ENCODE results near the gene MTCP1.

MTCP1 gene

DNA sequence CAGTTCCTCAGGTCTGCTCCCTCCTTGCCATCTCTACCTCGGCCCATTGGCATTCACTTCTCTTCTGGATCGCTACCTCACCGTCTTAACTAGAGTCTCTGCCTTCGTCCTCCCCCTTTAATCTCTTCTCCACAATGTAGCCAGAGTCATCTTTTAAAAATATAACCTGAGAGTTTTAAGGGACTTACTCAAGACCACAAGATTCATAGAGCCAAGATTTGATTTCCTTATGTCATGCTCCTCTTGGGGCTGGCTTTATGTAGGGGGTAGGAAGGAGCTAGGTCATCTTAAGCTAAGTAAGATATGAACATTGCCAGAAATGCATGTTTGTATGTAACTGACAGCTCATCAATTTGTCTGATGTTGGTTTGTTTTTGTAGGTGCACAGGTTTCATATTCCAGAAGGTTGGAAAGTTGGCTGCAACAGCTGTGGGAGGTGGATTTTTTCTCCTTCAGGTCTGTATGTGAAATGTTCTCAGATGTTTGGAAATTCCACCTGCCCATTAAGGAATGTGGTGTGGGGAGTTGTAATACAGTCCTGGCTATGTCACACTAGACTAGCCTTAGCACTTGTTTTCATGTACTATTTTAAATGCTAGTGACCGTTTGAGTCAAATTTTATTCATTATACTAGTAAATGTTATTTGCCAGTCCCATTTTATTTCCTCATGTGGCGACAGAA lies 24.7 kb downstream of the MTCP1 start:
- TF ChIP-seq TAF1 (IDR thresholded peaks at IDR 0.05; ENCODE audit: borderline replicate concordance, insufficient read depth, low read length) (no peak), POLR2AphosphoS5 (IDR thresholded peaks at IDR 0.05; ENCODE audit: low read depth, low read length) (no peak), FOXP2 (optimal IDR thresholded peaks at IDR 0.05; ENCODE audit: borderline replicate concordance, extremely low read depth, extremely low read length, insufficient read depth) (no peak), SIN3A (IDR thresholded peaks at IDR 0.05; ENCODE audit: borderline replicate concordance, insufficient read depth, low read length) (no peak)
- TF ChIP-seq, protein P1, sequence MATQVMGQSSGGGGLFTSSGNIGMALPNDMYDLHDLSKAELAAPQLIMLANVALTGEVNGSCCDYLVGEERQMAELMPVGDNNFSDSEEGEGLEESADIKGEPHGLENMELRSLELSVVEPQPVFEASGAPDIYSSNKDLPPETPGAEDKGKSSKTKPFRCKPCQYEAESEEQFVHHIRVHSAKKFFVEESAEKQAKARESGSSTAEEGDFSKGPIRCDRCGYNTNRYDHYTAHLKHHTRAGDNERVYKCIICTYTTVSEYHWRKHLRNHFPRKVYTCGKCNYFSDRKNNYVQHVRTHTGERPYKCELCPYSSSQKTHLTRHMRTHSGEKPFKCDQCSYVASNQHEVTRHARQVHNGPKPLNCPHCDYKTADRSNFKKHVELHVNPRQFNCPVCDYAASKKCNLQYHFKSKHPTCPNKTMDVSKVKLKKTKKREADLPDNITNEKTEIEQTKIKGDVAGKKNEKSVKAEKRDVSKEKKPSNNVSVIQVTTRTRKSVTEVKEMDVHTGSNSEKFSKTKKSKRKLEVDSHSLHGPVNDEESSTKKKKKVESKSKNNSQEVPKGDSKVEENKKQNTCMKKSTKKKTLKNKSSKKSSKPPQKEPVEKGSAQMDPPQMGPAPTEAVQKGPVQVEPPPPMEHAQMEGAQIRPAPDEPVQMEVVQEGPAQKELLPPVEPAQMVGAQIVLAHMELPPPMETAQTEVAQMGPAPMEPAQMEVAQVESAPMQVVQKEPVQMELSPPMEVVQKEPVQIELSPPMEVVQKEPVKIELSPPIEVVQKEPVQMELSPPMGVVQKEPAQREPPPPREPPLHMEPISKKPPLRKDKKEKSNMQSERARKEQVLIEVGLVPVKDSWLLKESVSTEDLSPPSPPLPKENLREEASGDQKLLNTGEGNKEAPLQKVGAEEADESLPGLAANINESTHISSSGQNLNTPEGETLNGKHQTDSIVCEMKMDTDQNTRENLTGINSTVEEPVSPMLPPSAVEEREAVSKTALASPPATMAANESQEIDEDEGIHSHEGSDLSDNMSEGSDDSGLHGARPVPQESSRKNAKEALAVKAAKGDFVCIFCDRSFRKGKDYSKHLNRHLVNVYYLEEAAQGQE (IDR thresholded peaks at IDR 0.05; ENCODE audit: insufficient read depth in 1 of 2, low read depth in 2 of 2, low read length in 2 of 2), result no peak

DNA sequence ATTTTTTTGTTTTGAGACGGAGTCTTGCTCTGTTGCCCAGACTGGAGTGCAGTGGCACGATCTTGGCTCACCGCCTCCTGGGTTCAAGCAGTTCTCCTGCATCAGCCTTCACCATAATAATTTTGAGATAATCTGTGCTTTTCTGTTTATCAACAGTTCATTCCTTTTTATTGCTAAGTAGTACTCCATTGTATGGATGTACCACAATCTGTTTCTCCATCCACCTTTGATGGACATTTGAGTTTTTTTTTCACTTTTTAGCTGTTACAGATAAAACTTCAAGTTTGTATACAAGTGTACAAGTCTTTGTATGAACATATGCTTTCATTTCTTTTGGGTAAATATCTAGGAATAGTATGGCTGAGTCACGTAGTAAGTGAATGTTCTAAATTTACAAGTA lies 35.2 kb downstream of the MTCP1 start:
- TF ChIP-seq POLR2AphosphoS5 (IDR thresholded peaks at IDR 0.05; ENCODE audit: low read depth, low read length), result no peak
- no peak for TF ChIP-seq TAF1 (IDR thresholded peaks at IDR 0.05; ENCODE audit: borderline replicate concordance, insufficient read depth, low read length)
- TF ChIP-seq FOXP2 (optimal IDR thresholded peaks at IDR 0.05; ENCODE audit: borderline replicate concordance, extremely low read depth, extremely low read length, insufficient read depth), result no peak
- TF ChIP-seq, protein P1 (IDR thresholded peaks at IDR 0.05; ENCODE audit: insufficient read depth in 1 of 2, low read depth in 2 of 2, low read length in 2 of 2), result no peak
- no peak for TF ChIP-seq SIN3A (IDR thresholded peaks at IDR 0.05; ENCODE audit: borderline replicate concordance, insufficient read depth, low read length)

GRCh38 chrX:155031657-155032056 lies 39.3 kb downstream of the MTCP1 start:
- no peak for TF ChIP-seq POLR2AphosphoS5 (IDR thresholded peaks at IDR 0.05; ENCODE audit: low read depth, low read length)
- TF ChIP-seq FOXP2 (optimal IDR thresholded peaks at IDR 0.05; ENCODE audit: borderline replicate concordance, extremely low read depth, extremely low read length, insufficient read depth), result no peak
- TF ChIP-seq, protein P1 (IDR thresholded peaks at IDR 0.05; ENCODE audit: insufficient read depth in 1 of 2, low read depth in 2 of 2, low read length in 2 of 2), result no peak
- no peak for TF ChIP-seq TAF1 (IDR thresholded peaks at IDR 0.05; ENCODE audit: borderline replicate concordance, insufficient read depth, low read length)
- no peak for TF ChIP-seq SIN3A (IDR thresholded peaks at IDR 0.05; ENCODE audit: borderline replicate concordance, insufficient read depth, low read length)

DNA sequence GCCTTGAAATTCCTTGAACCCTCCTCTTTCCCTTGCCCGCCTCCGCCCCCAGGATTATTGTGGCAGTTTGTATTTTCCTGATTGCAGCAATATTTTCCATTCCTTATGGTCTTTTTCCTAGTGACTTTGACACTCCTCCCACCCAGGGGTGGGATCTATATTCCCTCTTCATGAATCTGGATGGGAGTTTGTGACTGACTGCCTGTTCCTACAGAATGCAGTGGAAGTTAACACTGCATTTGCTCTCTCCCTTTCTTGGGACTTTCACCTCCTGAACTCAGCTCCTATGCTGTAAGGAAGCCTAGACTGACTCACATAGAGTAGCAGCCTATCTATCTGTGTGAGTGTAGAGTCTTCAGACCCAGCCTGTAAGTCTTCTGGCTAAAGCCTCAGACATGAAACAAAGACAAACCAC lies 42.1 kb downstream of the MTCP1 start:
- TF ChIP-seq FOXP2 (optimal IDR thresholded peaks at IDR 0.05; ENCODE audit: borderline replicate concordance, extremely low read depth, extremely low read length, insufficient read depth), result no peak
- no peak for TF ChIP-seq TAF1 (IDR thresholded peaks at IDR 0.05; ENCODE audit: borderline replicate concordance, insufficient read depth, low read length)
- TF ChIP-seq POLR2AphosphoS5 (IDR thresholded peaks at IDR 0.05; ENCODE audit: low read depth, low read length), result no peak
- TF ChIP-seq, protein P1 (IDR thresholded peaks at IDR 0.05; ENCODE audit: insufficient read depth in 1 of 2, low read depth in 2 of 2, low read length in 2 of 2), result no peak
- no peak for TF ChIP-seq SIN3A (IDR thresholded peaks at IDR 0.05; ENCODE audit: borderline replicate concordance, insufficient read depth, low read length)

Data from PFSK-1 (cell line).